Gastroesophageal sphincter (tissue), 2 donors: Measurements from ENCODE around the gene ABCG5.

Source experiments
- EP300 ChIP-seq: sonication (generic); formaldehyde crosslinking; IDR thresholded peaks from one replicate; pipeline ENCODE4 v1.6.1; 2017; ENCODE audit warnings: antibody characterized with exemption, mild to moderate bottlenecking
- POLR2A ChIP-seq, 2 donors: fragments of 450-650 bp; IDR thresholded peaks; one replicate each; pipeline ENCODE4 v1.6.1; 2017; ENCODE audit warnings: antibody characterized with exemption in 2 of 2, mild to moderate bottlenecking in 2 of 2, moderate library complexity in 1 of 2
- POLR2AphosphoS5 ChIP-seq: sonication (generic); formaldehyde crosslinking; IDR thresholded peaks from one replicate; pipeline ENCODE4 v1.6.1; 2017; ENCODE audit warnings: antibody characterized with exemption

- TF ChIP-seq POLR2AphosphoS5 (no peak), POLR2A (IDR thresholded peaks at IDR 0.05) (no peak), EP300 (no peak)
Measured at GRCh38 chr2:43800894-43801293, 37.7 kb downstream of the ABCG5 start.
